ENCODE measurements around the gene PCNX3.

PCNX3 gene

DNA sequence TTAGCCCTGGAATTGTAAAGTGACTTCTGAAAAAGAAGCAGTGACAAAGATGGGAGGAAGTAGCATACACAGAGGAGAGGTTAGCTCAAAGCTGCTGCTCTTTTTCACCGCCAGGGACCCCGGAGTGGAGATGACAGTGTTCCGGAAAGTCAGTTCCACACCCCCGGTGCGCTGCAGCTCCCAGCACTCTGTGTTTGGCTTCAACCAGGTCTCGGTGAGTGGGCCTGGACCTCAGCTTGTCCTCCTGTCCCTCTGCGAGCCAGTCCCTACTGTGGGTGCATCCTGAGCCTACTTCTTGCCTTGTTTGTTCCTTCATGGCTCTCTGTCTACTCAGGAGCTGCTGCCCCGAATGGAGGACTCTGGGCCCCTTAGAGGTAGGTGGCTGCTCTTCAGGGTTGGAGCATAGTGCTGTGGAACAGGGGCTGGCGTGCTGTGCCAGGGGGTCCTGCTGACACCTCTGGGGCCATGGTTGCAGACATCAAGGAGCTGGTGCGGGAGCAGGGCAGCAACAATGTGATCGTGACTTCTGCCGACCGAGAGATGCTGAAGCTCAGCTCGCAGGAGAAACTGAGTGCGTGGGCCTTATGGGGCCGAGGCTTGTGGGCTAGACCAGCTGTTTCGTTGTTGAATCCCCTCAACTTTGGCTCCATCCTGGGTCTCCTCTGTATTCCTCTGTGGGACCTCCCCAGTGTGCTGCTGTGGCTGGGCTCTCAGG is 1.7 kb downstream of the PCNX3 start:
- Histone ChIP-seq H3K36me3 (ENCODE audit: control insufficient read depth, insufficient read depth, low read length, severe bottlenecking) (peaks cover 52% of the 10 kb centered on the region), H3K27me3 (replicated peaks; ENCODE audit: control insufficient read depth, insufficient read depth, low read length) (no peaks in the 10 kb centered on the region), H3K9ac (ENCODE audit: low read length) (peak overlapping the region; percentile 94), H3K4me3 (ENCODE audit: low read length) (peak overlapping the region; percentile 90), H3K9me3 (ENCODE audit: control insufficient read depth, low read length) (no peaks in the 10 kb centered on the region), H3K4me1 (ENCODE audit: control insufficient read depth, insufficient read depth, low read length) (peaks cover 23% of the 10 kb centered on the region)
- no peak for DNase-seq (ENCODE audit: low read depth)

DNA sequence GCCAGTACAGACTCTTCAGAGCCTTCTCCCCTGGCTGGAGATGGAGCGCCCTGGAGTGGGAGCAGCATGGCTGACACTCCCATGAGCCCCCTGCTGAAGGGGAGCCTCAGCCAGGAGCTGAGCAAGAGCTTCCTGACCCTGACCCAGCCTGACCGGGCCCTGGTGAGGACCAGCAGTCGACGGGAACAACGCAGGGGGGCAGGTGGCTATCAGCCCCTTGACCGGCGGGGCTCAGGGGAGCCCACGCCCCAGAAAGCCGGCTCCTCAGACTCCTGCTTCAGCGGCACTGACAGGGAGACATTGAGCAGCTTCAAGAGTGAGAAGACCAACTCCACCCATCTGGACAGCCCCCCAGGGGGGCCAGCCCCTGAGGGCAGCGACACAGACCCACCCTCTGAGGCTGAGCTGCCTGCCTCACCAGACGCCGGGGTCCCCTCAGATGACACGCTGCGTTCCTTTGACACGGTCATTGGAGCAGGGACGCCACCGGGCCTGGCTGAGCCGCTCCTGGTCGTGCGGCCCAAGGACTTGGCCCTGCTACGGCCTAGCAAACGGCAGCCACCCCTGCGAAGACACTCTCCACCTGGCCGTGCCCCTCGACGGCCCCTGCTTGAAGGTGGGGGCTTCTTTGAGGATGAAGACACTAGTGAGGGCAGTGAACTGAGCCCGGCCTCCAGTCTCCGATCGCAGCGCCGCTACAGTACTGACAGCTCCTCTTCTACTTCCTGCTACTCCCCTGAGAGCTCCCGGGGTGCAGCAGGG is 2.6 kb downstream of the PCNX3 start:
- no peaks in the 10 kb centered on the region for H3K9me3 ChIP-seq (ENCODE audit: control insufficient read depth, low read length)
- H3K9ac ChIP-seq (ENCODE audit: low read length): no peak overlapping the region
- H3K36me3 ChIP-seq (ENCODE audit: control insufficient read depth, insufficient read depth, low read length, severe bottlenecking): peaks cover 57% of the 10 kb centered on the region
- H3K27me3 ChIP-seq (replicated peaks; ENCODE audit: control insufficient read depth, insufficient read depth, low read length): no peaks in the 10 kb centered on the region
- peaks cover 14% of the 10 kb centered on the region for H3K4me1 ChIP-seq (ENCODE audit: control insufficient read depth, insufficient read depth, low read length)
- no peak overlapping the region for H3K4me3 ChIP-seq (ENCODE audit: low read length)
- no peak for DNase-seq (ENCODE audit: low read depth)

DNA sequence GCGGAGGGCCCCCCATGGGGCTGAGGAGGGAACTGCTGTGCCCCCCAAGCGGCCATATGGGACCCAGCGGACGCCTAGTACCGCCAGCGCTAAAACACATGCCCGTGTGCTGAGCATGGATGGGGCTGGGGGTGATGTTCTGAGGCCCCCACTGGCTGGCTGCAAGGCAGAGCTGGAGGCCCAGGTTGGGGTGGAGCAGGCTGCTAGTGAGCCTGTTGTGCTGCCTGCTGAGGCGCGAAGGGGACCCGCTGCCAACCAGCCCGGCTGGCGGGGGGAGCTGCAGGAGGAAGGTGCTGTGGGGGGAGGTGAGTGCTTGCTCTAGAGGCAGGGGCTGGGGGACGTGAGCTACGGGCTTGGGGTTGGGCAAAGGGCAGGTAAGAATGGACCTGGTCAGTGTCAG is 3.2 kb downstream of the PCNX3 start:
- peaks cover 63% of the 10 kb centered on the region for H3K36me3 ChIP-seq (ENCODE audit: control insufficient read depth, insufficient read depth, low read length, severe bottlenecking)

DNA sequence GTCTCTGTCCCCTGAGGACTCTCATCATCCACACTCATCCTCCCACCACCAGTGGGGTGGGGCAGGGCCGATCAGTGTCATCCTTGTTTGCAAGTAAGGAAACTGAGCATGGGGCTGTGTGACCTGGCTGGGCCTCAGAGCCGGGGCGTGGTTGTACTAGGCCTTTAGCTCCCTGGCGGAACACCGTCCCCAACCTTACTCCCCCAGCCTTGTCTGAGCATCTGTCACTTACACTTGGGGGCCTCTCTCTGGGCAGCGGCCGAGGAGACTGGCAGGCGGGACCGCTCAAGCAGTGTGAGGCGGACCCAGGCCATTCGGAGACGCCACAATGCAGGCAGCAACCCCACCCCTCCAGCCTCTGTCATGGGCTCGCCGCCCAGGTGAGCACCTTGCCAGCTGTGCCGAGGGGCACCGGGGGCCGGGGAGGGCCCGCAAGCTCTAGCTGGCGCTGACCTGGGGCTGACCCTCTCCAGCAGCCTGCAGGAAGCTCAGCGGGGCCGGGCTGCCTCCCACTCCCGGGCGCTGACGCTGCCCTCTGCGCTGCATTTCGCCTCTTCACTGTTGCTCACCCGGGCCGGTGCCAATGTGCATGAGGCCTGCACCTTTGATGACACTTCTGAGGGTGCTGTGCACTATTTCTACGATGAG is 3.8 kb downstream of the PCNX3 start:
- DNase-seq (ENCODE audit: low read depth): no peak
- H3K36me3 ChIP-seq (ENCODE audit: control insufficient read depth, insufficient read depth, low read length, severe bottlenecking): peaks cover 70% of the 10 kb centered on the region
- no peaks in the 10 kb centered on the region for H3K9me3 ChIP-seq (ENCODE audit: control insufficient read depth, low read length)
- no peak overlapping the region for H3K4me3 ChIP-seq (ENCODE audit: low read length)
- no peak overlapping the region for H3K9ac ChIP-seq (ENCODE audit: low read length)
- H3K4me1 ChIP-seq (ENCODE audit: control insufficient read depth, insufficient read depth, low read length): peaks cover 13% of the 10 kb centered on the region
- no peaks in the 10 kb centered on the region for H3K27me3 ChIP-seq (replicated peaks; ENCODE audit: control insufficient read depth, insufficient read depth, low read length)

More for the DNA sequence above, 3.2 kb downstream of the PCNX3 start:
- DNase-seq (ENCODE audit: low read depth): no peak
- Histone ChIP-seq H3K9ac (ENCODE audit: low read length) (no peak overlapping the region), H3K27me3 (replicated peaks; ENCODE audit: control insufficient read depth, insufficient read depth, low read length) (no peaks in the 10 kb centered on the region), H3K4me1 (ENCODE audit: control insufficient read depth, insufficient read depth, low read length) (peaks cover 13% of the 10 kb centered on the region), H3K9me3 (ENCODE audit: control insufficient read depth, low read length) (no peaks in the 10 kb centered on the region), H3K4me3 (ENCODE audit: low read length) (no peak overlapping the region)

DNA sequence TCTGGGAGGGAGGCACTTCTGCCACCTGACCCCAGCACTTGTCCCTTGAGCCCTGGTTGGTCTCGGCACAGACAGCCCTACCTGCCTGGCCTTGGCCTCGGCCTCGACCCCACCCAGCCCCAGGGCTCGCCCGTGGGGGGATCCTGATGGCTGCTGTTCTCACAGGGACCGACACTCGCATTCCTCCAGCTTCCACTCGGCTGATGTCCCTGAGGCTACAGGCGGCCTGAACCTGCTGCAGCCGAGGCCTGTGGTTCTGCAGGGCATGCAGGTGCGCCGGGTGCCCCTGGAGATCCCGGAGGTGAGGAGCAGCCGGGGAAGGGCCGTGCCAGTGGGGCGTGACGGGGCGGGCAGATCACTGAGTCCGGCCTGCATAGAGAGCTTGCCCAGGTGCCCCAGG is 5.1 kb downstream of the PCNX3 start:
- Histone ChIP-seq H3K4me1 (ENCODE audit: control insufficient read depth, insufficient read depth, low read length) (peaks cover 13% of the 10 kb centered on the region), H3K9ac (ENCODE audit: low read length) (no peak overlapping the region), H3K27me3 (replicated peaks; ENCODE audit: control insufficient read depth, insufficient read depth, low read length) (no peaks in the 10 kb centered on the region), H3K9me3 (ENCODE audit: control insufficient read depth, low read length) (no peaks in the 10 kb centered on the region), H3K4me3 (ENCODE audit: low read length) (no peak overlapping the region), H3K36me3 (ENCODE audit: control insufficient read depth, insufficient read depth, low read length, severe bottlenecking) (peaks cover 79% of the 10 kb centered on the region)
- DNase-seq (ENCODE audit: low read depth): no peak

DNA sequence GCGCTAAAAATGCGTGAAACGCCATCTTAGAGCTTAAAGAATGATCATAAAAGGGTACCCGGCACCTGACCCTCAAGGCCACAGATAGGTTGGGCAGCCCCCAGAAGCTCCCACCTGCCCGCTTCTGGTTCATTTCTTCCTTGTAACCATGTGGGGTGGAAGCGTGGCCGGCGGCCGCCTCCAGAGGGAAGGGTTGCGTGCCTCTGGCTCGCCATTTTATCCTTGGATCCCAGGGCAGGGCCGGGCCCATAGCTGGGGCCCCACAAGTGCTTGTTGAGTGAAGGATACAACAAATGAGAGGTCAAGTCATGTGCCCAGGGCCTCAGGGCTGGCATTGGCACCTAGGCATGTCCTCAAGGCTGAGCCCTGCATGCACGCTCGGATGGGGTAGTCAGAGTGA is 5.9 kb downstream of the PCNX3 start:
- Histone ChIP-seq H3K9me3 (ENCODE audit: control insufficient read depth, low read length) (no peaks in the 10 kb centered on the region), H3K9ac (ENCODE audit: low read length) (no peak overlapping the region), H3K4me3 (ENCODE audit: low read length) (no peak overlapping the region), H3K27me3 (replicated peaks; ENCODE audit: control insufficient read depth, insufficient read depth, low read length) (no peaks in the 10 kb centered on the region), H3K4me1 (ENCODE audit: control insufficient read depth, insufficient read depth, low read length) (peaks cover 10% of the 10 kb centered on the region), H3K36me3 (ENCODE audit: control insufficient read depth, insufficient read depth, low read length, severe bottlenecking) (peaks cover 87% of the 10 kb centered on the region)
- no peak for DNase-seq (ENCODE audit: low read depth)

DNA sequence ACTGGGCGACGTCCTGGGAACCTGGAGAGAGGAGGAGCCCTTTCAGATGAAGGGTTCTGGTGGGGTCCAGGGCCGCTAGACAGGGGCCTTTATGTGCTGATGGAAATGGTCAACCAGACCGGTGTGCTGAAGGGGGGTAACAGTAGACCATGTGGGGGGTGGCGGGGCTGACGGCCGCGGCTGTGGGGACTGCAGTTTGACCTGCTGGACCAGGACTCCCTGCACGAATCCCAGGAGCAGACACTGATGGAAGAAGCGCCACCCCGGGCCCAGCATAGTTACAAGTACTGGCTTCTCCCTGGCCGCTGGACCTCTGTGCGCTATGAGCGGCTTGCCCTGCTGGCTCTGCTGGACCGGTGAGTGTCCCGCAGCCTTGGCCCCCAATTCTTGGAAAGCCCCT is 6.4 kb downstream of the PCNX3 start:
- Histone ChIP-seq H3K27me3 (replicated peaks; ENCODE audit: control insufficient read depth, insufficient read depth, low read length) (no peaks in the 10 kb centered on the region), H3K9ac (ENCODE audit: low read length) (no peak overlapping the region), H3K36me3 (ENCODE audit: control insufficient read depth, insufficient read depth, low read length, severe bottlenecking) (peaks cover 92% of the 10 kb centered on the region), H3K4me1 (ENCODE audit: control insufficient read depth, insufficient read depth, low read length) (peaks cover 4% of the 10 kb centered on the region), H3K9me3 (ENCODE audit: control insufficient read depth, low read length) (no peaks in the 10 kb centered on the region), H3K4me3 (ENCODE audit: low read length) (no peak overlapping the region)
- DNase-seq (ENCODE audit: low read depth): no peak

DNA sequence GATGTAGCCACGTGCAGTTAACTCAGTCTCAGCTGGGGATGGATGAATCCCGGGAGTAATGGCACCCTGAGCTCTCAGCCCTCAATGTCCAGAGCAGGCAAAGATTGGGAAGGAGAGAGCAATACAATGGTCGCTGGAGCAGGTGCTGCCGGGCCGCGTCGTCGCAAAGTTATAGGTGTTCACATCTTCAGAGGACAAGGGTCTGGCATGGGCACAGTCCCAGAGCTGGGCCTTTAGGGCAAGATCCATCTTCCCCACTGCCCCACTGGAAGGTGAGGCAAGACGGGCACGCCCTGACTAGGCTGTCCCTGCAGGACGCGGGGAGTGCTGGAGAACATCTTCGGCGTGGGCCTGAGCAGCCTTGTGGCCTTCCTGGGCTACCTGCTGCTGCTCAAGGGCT is 7.6 kb downstream of the PCNX3 start:
- H3K4me3 ChIP-seq (ENCODE audit: low read length): no peak overlapping the region
- no peaks in the 10 kb centered on the region for H3K4me1 ChIP-seq (ENCODE audit: control insufficient read depth, insufficient read depth, low read length)
- DNase-seq (ENCODE audit: low read depth): no peak
- no peak overlapping the region for H3K9ac ChIP-seq (ENCODE audit: low read length)
- H3K27me3 ChIP-seq (replicated peaks; ENCODE audit: control insufficient read depth, insufficient read depth, low read length): no peaks in the 10 kb centered on the region
- H3K36me3 ChIP-seq (ENCODE audit: control insufficient read depth, insufficient read depth, low read length, severe bottlenecking): peaks cover 92% of the 10 kb centered on the region
- no peaks in the 10 kb centered on the region for H3K9me3 ChIP-seq (ENCODE audit: control insufficient read depth, low read length)

DNA sequence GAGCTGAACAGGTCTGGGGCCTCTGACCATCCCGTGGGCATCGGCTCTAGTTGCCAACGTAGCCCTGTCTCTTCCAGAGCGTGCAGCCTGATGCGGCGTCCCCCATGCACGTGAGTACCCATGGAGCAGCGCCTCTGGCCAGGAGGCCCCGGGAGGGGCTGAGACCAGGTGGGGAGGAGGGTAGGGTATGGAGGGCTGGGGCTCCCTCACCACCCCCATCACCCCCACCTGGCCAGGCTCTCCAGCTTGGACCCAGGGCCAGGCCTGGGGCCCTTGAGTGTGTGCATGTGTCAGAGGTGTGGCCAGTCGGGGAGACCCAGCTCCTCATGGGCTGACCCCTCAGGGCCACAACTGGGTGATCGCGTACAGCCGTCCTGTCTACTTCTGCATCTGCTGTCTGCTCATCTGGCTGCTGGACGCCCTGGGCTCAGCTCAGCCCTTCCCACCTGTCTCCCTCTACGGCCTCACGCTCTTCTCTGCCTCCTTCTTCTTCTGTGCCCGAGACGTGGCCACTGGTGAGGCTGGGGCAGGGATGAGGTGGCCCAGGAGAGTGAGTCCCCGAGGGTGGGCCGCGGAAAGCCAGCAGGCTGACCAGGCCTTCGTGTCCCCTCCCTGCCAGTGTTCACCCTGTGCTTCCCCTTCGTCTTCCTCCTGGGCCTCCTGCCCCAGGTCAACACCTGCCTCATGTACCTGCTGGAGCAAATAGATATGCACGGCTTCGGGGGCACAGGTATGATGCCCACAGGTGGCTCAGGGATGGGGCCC is 8.5 kb downstream of the PCNX3 start:
- no peak overlapping the region for H3K4me3 ChIP-seq (ENCODE audit: low read length)
- H3K9ac ChIP-seq (ENCODE audit: low read length): no peak overlapping the region
- H3K9me3 ChIP-seq (ENCODE audit: control insufficient read depth, low read length): no peaks in the 10 kb centered on the region
- DNase-seq (ENCODE audit: low read depth): no peak
- no peaks in the 10 kb centered on the region for H3K4me1 ChIP-seq (ENCODE audit: control insufficient read depth, insufficient read depth, low read length)
- peaks cover 92% of the 10 kb centered on the region for H3K36me3 ChIP-seq (ENCODE audit: control insufficient read depth, insufficient read depth, low read length, severe bottlenecking)
- no peaks in the 10 kb centered on the region for H3K27me3 ChIP-seq (replicated peaks; ENCODE audit: control insufficient read depth, insufficient read depth, low read length)

DNA sequence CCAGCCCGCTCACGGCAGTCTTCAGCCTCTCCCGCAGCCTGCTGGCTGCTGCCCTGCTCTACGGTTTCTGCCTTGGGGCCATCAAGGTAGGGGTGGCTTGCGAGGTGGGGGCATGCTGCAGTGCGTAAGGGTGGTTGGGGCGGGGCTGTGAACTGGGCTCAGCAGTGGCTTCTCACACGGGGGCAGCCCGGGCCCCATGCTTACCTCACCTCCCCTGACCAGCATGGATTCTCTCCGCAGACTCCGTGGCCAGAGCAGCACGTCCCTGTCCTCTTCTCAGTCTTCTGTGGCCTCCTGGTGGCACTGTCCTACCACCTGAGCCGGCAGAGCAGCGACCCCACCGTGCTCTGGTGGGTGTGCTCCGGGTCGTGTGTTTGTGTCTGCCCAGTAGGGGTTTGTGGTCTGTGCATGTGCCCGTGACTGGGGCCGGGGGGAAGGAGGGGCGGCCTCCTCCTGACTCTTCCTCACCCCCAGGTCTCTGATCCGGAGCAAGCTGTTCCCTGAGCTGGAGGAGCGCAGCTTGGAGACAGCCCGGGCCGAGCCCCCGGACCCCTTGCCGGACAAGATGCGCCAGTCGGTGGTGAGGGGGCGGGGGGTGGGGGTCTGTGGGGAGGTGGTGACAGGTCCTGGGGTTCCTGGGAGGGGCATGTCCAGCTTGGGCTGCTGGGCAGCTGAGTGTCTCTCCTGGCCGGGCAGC is 9.5 kb downstream of the PCNX3 start:
- no peak overlapping the region for H3K9ac ChIP-seq (ENCODE audit: low read length)
- H3K36me3 ChIP-seq (ENCODE audit: control insufficient read depth, insufficient read depth, low read length, severe bottlenecking): peaks cover 92% of the 10 kb centered on the region

More for the DNA sequence above, 9.5 kb downstream of the PCNX3 start:
- Histone ChIP-seq H3K4me3 (ENCODE audit: low read length) (no peak overlapping the region), H3K4me1 (ENCODE audit: control insufficient read depth, insufficient read depth, low read length) (no peaks in the 10 kb centered on the region), H3K27me3 (replicated peaks; ENCODE audit: control insufficient read depth, insufficient read depth, low read length) (no peaks in the 10 kb centered on the region), H3K9me3 (ENCODE audit: control insufficient read depth, low read length) (no peaks in the 10 kb centered on the region)
- no peak for DNase-seq (ENCODE audit: low read depth)
